Coronary artery (tissue), 2 donors: ENCODE measurements around the gene PHAF1.

ENCODE experiments used
- DNase-seq: peaks from one replicate; pipeline ENCODE4 v3.0.0-alpha.2; 2017; ENCODE audit warnings: low spot score
- H3K27ac ChIP-seq, 2 donors: fragments of 200-600 bp; sonication (generic); one replicate each; pipeline ENCODE4 v1.5.1; 2016 to 2019
- H3K4me3 ChIP-seq: fragments of 200-600 bp; sonication (generic); 2 replicates; pipeline ENCODE4 v1.5.1; 2016; ENCODE audit warnings: mild to moderate bottlenecking, moderate library complexity
- TF ChIP-seq, protein P1 (sequence below): fragments of 200-600 bp; sonication (generic); IDR thresholded peaks from one replicate; pipeline ENCODE4 v1.5.1; 2019; ENCODE audit warnings: antibody characterized with exemption

Gene PHAF1

DNA sequence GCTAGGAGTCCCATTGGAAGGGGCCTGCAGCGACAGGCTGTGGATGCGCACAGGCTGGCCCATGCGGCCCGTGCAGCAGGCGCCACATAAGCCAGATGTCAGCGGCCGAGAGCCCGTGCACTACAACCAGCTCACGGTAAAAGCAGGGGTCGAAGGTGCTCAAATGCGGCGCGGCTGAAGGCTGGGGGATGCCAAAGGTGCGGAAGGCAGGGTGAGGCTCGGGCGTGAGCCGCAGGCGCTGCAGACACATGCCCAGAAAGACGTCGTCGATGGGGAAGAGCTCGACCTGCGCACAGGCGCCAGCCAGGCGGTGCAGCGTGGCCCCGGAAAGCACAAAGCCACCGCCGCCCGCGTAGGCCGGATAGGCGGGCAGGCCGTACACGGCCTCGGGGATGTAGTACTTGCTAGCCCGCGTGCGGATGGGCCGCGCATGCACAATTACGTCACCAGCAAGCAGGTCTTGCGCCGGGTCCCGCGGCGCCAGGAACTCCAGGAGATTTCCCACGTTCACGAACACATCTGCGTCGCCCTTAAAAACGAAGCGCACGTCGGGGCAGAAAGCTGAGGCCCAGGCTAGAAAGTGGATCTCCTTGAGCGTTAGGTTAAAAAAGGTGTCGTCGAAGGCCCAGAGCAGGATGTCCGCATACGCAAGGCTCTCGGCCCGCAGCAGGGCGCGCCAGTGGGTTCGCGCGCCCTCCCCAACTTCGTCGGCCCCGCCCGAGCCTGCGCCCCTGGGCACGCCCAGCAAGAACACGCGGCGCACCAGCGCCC lies 39.7 kb downstream of the PHAF1 start:
- H3K4me3 ChIP-seq: peak overlapping the region; percentile 75

DNA sequence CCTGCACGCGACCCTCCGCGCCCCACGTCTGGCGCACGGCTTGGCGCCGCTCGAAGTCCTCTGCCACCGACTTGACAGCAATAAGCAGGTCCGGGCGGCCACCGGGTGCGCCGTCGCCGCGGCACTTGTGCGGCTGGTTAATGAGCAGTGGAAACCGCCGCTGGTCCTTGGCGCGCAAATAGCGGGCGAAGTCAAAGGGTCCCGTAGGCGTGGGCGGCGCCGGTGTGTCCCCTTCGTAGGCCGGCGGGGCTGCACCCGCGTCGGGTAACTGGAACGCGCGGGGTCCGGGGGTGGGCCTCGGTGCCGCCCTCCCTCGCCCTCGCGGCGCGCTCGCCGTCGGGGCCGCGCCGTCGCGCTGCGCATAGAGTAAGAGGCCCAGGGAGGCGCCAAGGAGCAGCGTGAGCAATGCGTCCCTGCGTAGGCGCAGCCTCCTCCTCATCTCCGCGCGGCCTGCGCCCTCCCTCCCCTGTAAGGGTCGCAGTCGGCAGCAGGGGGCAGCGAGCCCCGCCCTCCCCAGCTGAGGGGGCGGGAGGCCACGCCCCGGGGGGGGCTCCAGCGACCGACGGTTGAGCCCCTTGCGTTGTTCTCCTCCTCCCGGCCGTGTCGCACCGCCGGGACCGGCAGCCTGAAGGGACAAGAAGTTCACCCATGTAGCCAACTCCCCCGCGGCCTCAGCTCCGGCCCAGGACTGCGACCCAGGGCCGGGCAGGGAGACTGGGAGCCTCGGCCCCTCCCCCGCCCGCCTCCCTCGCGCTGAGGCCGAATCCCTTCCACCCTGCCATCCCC lies 40.5 kb downstream of the PHAF1 start:
- H3K4me3 ChIP-seq: peak overlapping the region; percentile 75
- DNase-seq: peak; percentile 75
- TF ChIP-seq, protein P1, sequence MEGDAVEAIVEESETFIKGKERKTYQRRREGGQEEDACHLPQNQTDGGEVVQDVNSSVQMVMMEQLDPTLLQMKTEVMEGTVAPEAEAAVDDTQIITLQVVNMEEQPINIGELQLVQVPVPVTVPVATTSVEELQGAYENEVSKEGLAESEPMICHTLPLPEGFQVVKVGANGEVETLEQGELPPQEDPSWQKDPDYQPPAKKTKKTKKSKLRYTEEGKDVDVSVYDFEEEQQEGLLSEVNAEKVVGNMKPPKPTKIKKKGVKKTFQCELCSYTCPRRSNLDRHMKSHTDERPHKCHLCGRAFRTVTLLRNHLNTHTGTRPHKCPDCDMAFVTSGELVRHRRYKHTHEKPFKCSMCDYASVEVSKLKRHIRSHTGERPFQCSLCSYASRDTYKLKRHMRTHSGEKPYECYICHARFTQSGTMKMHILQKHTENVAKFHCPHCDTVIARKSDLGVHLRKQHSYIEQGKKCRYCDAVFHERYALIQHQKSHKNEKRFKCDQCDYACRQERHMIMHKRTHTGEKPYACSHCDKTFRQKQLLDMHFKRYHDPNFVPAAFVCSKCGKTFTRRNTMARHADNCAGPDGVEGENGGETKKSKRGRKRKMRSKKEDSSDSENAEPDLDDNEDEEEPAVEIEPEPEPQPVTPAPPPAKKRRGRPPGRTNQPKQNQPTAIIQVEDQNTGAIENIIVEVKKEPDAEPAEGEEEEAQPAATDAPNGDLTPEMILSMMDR: no peak
- peak overlapping the region; percentile 87 to 91 for H3K27ac ChIP-seq

More for the DNA sequence above, 39.7 kb downstream of the PHAF1 start:
- DNase-seq: peak; percentile 71
- H3K27ac ChIP-seq: peak overlapping the region; percentile 87 to 91
- TF ChIP-seq, protein P1: no peak

DNA sequence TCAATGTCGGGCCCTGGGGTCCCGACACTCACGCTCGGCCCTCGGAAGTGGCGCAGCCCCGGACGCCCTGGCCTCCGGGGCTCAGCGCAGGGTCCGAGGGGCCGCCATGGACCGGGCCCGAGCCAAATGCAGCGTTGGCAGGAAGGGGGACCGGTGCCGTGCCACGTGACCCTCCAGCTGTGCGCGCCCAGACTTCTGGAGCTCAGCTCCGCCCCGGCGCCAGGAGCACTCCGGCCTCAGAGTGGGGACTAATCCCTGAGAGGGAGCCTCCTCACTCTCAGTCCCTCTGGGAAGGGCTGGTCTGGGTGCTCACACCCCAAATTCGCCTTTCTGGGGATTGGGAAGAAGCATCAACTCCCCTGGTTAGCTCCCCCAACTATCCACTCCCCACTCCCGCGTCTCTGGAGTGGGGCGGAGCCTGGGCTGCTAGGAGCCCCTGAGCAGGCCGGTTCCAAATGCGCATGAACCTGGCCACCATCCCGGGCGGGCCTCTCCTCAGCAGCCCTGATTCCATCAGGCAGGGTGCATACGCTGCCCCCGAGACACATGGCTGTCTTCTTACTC lies 41.2 kb downstream of the PHAF1 start, which contains the start of gene B3GNT9:
TSS of gene B3GNT9 (minus strand) at position 166 of the 564 bp plus-strand sequence. CDS start 513 bp downstream, outside the sequence.
- DNase-seq: peak; percentile 85
- Histone ChIP-seq H3K27ac (peak within 1 kb of the TSS; percentile 87 to 91), H3K4me3 (peak within 1 kb of the TSS; percentile 75)
- TF ChIP-seq, protein P1: no peak

DNA sequence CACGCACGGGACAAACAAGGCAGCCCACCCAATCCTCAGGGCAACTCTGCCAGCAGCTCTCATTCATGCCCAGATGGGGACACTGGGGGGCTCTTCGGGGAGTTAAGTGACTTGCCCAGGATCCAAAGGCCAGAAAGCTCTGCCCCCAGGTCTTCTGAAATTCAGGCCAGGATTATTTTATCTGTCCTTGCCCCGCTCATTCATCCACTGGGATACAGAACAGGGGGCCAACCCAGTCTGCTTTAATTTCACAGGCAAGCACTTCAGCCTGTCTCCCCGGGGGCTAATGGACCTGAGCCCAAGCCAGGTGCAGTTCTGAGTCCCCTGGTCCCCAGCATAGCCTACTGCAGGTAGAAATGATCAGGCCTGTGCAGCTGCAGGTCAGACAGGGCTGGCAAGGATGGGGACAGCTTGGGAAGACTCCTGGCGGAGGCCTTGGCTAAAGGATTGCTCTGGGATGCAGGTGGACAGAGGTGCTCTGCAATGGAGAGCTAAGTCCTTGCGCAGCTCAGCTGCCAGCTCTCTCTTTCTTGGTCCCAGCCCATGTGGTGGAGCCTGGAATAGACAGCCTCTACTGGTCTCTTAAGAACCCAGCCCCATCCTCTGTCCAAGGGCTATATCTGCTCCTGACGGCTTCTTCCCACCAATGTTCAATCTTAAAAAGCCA lies 41.8 kb downstream of the PHAF1 start:
- Histone ChIP-seq H3K4me3 (peak overlapping the region; percentile 75), H3K27ac (peak overlapping the region; percentile 87 to 91)
- TF ChIP-seq, protein P1: no peak
- DNase-seq: no peak

DNA sequence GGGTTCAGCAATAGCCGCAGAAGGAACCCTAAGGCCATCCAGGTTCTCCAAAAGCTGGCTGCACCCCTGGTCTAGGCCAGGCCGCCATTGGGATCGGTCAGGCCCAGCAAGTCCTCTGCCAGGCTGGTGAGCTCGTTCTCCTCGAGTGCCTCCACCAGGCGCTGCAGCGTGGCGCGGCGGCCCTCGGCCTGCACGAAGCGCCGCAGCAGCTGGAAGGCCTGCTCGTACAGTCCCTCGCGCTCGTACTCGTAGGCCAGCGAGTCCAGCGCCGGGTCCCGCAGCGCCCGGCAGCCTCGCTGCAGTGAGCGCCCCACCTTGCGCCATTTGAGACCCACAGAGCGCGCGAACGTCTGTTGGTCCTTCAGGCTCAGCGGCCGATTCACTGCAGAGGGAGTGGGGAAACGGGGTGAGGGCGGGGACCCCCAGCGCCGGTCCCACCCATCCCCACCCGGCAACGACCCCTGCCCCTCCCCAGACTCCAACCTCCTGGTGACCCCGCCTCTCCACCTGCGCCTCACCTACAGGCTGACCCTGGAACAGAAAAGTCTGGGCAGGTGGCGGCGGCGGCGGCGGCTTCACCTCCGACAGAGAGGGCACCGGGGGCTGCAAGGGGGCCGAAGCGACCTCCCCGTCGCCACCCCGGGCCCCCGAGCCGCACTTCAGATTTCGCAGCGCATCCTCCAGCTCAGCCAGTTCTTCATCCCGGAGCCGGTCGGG lies 45.0 kb downstream of the PHAF1 start:
- Histone ChIP-seq H3K27ac (no peak overlapping the region), H3K4me3 (peak overlapping the region; percentile 65)
- TF ChIP-seq, protein P1: no peak
- DNase-seq: no peak
